NCI-H748 (cell line): Measurements from ENCODE around the gene PRKAR1A.

Source experiments
- DNase-seq: peaks from one replicate; lab custom pipeline; 2025; ENCODE audit not compliant: unreplicated experiment; lab: John Stamatoyannopoulos, UW

PRKAR1A gene

DNA sequence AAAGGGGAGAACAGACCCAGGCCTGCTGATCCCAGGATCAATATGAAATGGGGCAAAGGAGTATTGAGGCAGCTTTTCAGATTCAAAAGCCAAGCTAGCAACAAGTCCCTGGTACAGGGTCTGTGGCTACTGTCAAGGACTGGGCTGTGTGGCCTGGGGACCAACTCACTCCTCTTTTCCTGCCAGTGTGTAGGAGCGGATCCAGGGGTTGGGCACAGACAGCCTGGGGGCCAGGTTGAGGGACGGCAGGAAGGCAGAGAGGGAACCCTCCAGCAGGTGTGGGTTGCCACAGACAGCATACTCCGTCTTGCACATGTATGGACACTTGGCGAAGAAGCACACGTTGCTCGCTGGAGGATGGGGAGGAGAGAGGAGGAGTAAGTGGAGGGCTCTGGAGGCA, 29.6 kb downstream of the PRKAR1A start:
- no peak for DNase-seq

DNA sequence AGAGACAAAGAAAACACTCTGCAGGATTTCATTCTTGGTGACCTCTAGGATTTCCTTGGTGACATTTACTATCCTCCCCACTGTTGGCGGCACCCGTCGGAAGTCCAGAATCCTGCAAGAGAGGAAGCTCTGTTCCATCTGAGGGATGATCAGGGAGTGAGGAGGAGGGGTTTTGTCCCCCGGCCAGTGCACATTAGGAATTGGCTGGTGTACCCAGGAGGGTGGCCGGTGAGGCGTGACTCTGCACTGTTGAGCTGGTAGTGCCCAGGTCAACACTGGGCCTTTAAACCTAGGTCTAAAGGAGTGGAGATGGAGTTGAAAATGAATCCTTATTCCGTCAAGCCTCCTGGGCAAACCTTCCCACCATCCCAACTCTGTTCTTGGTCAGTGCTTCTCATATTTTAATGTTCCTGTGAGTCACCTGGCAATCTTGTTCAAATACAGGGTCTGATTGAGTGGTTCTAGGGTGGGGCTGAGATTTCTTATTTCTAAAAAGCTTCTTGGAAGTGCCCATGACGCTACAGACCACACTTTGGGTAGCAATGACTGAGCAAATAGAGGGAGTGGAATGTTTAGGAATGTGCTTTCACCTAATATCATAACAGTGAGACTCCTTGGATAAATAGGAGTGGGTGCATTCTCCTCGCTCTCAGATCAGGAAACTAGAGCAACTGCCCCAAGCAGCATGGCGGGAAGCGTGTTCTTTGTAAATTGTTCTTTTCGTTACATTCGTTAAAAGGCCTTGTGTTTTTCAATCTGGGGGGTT, 30.7 kb downstream of the PRKAR1A start:
- DNase-seq: no peak

DNA sequence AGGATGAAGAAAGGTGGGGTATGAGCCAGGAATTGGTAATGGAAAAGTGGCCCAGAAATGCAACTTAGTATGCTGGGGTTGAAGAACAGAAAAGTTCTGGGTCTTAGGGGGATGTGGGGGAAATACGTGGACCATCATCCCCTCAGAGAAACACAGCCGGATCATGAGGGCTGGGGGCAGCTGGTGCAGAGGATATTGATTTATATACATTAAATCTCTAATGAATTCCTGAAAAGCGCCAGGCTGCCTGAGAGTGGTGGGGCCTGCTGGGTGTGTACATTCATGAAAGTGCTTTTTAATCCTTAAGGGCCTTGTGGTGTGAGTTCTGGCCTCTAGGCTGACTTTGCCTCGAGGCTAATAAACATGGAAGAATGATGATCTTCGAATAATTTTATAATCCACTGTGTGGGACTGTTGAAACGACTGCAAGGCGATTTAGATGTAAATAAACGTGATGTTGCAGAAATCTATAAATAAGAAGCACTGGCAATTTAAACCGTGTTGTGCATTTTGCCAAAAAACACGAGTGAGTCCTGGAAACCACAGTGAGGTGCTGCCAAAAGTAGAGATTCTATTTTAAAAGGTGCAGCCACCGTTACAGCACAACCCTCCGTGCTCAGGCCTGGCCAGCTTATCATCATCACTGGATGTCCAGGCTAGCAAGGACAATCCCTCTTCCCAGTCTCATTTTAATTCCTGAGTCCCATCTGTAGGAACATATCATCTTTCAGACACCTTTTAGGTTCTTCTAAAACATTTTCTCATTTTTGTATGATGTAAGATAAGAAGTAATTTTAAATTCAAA, 32.1 kb downstream of the PRKAR1A start:
- DNase-seq: no peak

DNA sequence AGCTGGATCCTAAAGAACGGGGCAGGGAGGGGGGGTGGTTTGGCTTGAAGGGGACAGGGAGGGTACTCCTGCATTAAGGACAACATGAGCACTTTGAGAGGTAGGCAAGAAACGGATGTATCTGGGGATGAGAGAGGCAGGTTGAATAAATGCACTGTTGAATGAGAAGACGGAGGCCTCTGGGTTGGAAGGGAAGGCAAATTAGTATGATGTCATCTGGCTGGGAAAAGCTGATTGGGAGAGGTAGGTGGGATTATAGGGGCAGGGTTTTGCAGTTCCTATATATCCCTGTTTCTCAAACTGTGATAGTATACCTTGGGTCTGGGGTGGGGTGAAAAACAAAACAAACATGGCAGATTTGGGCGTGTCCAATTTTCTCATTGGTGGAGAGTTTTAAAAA, 44.3 kb downstream of the PRKAR1A start:
- DNase-seq: no peak

DNA sequence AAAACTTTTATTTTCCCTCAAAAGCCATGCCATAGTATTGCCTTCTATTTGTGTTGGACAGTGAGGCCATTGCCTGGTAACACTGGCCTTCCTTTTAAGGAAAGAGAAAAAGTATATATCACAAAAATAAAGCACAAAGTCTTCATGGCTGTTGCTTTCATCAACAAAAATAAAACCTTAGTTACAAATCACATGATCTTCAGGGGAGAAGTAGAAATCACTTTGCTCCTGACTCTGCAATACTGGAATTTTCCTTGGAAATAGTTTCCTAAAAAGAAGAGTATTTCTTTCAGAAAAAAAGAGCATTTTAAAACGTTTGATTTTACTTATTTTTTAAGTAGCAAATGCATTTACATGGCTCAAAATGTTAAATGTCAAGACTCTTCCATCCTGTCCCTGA, 47.1 kb downstream of the PRKAR1A start:
- no peak for DNase-seq

DNA sequence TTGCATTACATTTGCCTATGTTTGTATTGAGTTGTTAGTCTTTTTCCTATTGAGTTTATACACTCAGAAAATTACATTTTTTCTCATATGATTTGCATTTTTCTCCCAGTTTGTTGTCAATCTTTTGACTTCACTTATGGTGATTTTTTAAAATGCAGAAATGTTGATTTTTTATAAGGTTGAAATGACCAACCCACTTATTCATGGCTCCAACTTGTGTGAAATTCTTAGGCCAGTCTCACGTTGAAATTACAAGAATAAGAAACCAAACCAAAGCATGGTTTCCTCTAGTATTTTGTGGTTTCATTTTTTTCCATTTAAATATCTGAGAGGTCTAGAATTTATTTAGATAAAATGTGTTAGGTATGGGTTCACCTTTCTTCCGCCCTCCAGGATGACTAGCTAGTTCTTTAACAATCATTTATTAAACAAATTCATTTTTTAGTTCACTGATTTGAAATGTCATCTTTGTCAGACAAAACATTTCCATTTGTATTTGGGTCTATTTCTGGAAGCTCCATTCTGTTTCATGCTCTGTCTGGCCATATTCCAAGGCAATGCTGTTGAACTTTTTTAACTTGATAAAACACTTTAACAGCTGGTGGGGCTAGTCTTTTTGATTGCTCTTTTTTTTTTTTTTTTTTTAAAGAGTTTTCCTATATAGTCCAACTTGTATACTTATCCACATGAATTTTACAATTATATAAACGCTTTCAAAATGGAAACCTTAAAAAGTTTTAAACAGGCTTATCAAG, 48.9 kb downstream of the PRKAR1A start:
- no peak for DNase-seq

DNA sequence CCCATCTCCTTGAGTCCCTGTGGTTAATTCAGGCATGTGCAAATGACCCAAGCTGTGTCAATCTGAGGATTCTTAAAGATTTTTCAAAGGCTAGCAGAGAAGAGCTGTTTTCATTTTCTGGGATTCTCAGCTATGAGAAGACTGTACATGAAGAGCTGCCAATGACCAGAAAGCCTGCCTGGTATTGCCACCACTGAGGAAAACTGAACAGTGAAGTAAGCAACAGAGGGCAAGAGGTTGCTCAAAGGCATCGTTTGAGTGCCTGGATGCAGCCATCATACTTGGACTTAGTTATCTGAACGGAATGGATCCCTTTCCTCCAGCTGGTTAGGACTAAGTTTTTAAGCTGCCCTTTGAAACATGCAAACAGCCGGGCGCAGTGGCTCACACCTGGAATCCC, 50.5 kb downstream of the PRKAR1A start:
- no peak for DNase-seq

DNA sequence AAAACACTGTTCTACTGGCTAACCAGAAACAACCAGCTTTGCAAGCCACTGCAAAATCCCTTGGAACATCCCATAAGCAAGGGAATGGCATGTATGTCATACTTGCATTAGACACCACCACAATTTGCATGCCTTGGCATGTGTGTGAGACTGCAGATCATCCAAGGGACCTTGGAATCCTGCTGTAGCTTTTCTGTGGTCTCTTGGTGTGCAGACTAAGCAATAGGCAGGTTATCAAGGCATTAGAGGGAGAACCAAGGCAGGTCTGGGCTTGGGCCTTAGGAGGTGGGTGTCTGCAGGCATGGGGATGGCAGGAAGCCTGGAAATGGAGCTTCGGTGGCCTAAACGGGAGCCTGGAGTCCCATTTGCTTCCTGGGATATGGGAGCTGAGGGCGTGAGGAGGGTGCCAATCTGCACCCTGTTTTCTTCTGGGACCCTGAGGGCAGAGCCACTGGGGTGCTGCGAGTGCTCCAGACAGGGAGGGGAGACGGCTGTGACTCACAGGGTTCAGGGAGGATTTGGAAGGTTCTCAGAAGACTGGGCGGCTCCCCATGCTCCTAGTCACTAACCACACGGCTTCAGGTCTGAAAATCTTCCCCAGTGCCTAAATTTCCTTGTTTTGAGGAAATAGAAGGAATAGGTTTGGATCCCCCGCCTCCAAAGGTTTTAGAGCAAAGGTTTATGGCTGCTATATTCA, 52.3 kb downstream of the PRKAR1A start:
- DNase-seq: no peak

DNA sequence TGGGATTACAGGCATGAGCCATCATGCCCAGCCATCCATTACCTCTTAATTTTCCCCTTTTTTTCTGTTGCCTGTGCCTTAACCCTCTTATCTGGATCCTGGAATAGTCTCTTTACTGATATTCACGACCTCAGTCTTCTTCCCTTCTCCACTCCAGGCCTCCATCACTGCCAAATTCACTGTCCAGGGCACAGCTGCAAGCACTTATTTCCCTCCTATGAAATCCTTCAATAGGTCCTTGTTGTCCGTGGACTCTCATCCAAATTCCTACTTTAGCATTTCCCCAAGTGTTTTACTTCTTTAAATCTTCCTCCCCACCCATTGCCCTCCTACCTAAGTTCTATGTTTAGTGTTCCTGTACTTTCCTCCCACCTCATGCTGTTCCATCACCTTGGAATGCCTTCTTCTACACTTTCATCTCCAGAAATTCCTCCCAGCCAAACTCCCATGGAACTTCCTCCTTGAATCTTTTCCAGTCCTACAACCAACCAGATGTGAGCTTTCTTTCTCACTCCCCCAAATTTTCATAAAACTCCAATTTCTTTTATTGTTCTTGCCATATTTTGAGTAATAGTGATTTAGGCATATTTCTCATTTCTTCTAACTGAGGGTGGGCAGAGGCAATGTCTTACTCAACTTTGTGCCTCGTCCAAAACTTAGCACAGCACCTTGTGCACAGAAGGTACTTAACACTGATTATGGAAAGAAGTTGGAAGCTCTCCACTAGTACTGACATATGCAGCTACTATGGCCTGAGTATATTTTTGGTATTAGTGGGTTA, 53.6 kb downstream of the PRKAR1A start:
- DNase-seq: no peak

DNA sequence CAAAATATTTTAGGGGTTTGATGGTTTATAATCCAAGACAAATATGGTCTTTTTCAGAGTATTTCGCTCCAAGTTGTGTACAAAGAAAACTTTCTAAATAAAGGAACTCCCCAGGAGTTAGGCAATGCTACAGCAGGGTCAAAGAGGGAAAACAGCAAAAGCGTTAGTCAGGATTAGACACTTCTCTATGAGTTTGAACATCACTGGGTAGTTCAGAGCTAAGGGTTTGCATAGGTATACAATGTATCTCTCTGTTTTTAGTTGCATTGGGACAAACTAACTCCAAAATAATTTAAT, 54.2 kb downstream of the PRKAR1A start:
- DNase-seq: no peak

DNA sequence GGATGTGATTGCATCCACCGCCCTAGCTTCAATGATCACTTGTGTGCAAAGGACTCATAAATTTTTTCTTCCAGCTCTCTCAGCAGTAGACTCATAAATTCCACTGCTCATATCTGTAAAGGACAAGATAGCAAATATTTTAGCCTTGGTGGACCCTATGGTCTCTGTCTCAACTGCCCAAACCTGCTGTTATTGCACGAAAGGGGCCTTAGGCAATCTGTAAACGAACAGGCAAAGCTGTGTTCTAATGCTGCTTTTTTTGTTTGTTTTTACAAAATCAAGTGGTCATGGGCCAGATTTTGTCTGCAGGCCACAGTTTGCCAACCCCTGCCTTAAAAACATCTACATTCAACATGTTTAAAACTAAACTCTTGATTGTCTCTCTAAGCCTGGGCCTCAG, 54.8 kb downstream of the PRKAR1A start:
- DNase-seq: no peak

DNA sequence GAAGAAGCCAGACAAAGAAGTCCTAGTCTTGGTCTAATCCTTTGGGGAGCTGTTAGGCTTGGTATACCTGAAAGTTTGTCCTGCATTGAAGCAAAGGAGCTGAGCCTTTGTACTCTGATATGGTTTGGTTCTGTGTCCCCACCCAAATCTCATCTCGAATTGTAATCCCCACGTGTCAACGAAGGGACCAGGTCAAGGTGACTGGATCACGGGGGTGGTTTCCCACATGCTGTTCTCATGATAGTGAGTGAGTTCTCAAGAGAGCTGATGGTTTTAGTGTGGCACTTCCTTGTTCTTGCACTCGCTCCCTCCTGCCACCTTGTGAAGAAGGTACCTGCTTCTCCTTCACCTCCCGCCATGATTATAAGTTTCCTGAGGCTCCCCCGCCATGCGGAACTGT, 55.4 kb downstream of the PRKAR1A start:
- no peak for DNase-seq

DNA sequence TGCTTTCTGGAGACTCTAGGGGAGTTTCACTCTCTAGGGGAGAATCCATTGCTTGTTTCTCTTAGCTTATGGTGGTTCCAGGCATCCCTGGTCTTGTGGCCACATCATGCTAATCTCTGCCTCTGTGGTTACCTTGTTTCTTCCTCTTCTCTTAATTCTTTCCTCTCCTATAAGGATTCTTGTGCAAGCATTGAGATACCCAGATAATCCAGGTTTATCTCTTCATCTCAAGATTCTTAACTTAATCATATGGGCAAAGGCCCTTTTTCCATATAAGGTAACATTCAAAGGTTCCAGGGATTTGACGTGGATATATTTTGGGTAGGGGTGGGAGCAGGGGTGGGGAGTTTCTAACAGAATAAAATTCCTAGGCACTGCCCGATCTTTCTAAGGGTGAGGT, 56.4 kb downstream of the PRKAR1A start:
- DNase-seq: no peak

DNA sequence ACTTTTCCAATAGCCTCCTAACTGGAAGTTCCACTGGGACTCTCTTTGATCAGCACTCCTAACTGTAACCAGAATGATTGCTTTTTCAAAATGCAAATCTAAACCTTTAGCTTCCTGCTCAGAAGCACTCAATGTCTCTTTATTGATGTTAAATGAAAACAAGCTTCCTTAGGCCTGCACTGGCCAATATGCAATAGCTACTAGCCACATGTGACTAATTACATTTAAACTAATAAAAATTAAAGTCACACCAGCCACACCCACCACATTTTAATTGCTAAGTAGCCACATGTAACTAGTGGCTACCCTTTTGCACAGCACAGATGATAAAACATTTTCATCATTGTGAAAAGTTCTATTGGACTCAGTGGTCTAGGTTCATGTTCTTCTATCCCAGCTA, 57.1 kb downstream of the PRKAR1A start:
- no peak for DNase-seq

DNA sequence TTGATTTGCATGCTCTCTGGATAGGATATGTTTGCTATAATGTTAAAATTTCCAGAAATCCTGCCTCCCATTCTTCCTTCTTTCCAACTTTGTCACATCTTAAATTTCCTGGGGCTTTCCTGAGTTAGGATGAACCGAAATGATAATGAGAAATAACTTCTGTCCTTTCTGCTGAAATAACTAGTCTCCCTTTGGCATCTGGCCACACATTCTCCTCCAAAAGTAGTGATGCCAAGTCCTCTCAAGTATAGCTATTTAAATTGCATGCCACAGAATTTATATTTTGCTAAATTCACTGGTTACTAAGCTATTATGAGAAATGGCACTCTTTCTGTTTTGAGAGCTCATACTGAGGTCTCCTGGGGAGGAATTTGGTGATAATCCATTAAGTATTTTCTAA, 58.3 kb downstream of the PRKAR1A start:
- DNase-seq: no peak

DNA sequence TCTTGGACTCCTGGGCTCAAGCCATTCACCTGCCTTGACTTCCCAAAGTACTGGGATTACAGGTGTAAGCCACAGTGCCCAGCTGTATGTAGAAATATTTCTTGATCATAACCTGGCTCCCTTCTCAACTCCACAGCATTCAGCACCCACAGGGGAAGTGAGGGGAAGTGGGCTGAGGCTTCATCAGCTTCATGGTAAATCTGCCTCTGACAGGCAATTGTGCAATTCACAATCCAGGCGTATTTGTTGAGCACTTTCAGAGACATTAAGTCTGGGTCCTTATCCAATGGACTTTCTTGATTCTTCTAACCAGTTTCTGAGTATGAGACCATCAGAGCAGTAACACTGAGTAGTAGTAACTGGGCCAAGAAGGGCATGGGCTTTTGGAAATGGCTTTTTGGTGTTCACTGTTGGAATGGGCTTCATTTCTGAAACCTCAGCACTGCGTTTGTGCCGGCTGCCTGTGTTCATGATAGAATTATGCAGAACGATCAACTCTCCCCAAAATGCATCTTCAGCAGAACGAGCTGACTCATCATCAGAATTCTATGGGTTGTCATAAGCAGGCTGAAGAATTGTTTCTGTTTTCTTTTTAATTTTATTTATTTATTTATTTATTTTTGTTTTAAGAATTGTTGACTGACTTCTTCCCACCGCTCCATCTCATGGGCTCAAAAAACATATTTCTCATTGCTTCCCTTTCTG, 60.1 kb downstream of the PRKAR1A start:
- DNase-seq: no peak

DNA sequence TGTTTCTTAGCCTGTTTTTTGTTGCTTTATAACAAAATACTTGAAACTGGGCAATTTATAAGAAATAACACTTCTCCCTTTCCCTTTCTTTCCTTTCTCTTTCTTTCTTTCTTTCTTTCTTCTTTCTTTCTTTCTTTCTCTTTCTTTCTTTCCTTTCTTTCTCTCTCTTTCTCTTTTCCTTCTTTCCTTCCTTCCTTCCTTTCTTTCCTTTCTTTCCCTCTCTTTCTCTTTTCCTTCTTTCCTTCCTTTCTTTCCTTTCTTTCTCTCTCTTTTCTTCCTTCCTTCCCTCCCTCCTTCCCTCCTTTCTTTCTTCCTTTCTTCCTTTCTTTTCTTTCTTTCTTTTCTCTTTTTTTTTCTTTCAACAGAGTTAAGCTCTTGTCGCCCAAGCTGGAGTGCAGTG, 61.1 kb downstream of the PRKAR1A start:
- DNase-seq: no peak

DNA sequence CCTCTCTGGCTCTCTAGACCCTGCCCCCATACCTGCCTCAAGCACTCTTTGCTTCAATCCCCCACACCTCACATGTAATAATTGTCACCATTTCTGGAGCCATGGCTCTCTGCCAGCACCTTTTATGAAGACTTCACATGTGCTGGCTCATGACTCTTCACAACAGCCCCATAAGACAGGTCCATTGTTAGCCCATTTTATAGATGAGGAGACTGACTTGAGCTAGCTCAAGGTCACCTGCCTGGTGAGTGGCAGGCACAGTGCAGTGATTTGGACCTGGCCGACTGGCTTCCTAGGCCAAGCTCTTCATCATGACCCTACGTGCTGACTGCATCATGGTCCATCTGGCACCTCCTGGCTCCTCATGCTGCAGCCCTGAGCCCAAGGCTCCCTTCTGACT, 63.9 kb downstream of the PRKAR1A start:
- no peak for DNase-seq

DNA sequence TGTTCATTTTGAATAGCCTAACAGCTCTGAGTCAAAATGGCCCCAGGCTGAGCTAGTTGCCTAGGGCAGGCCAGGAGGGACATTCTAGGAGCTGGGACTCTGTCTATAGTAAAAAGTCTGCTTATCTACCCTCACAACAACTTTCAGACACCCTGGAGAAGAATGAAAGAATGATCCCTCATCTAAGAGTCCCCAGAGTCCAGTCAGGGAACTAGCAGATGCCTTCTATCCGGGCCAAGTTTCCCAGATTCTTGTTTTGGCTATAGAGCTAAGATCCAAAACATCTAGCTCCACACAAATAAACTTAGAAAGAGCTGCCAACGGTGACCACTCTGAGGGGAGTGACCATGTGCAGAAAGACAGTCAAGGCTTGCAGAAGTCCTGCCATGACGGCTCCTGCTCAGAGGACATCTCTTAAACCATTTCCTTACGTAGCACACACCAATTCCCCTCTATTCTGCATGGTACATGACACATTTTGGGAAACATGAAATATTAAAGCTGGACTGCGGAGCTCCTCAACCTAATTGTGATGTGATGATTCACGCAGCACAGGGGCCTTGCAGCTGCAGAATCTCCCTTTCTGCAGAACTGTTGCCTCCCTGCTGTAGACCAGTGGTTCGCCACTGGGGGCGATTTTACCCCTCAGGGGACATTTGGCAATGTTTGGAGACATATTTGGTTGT, 64.7 kb downstream of the PRKAR1A start:
- no peak for DNase-seq

DNA sequence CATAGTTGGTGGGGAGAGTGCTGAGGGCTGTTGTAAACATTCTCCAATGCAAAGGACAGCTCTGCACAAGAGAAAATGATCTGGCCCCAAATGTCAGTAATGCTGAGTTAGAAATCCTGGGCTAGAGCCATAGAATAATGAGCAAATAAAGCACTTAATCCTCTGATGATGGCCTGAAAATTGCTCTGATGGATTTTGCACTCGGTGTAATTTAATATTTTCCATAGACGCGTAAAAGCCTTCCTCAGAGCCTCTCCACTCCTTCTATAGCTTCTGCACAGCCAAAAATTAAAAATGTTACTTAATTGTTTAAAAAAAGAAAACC, 65.2 kb downstream of the PRKAR1A start:
- DNase-seq: no peak
